IgD-negative memory B cell (primary cell): ENCODE data around the gene PQBP1. TPM values are rescaled to one million over a fixed set of nuclear protein-coding genes. Genes with fewer than 3 reads are reported as not detected.

Source experiments
- H3K27ac Mint-ChIP-seq, 3 donors: one replicate each; pipeline ENCODE4 v1.8.0; 2020 to 2022; ENCODE audit warnings: mild to moderate bottlenecking in 3 of 3, mixed read lengths in 3 of 3, moderate library complexity in 1 of 3
- H3K27me3 Mint-ChIP-seq: one replicate; pipeline ENCODE4 v1.8.0; 2021; ENCODE audit warnings: mixed read lengths
- H3K36me3 Mint-ChIP-seq: one replicate; pipeline ENCODE4 v1.8.0; 2020; ENCODE audit warnings: mild to moderate bottlenecking, mixed read lengths
- H3K4me1 Mint-ChIP-seq, 3 donors: one replicate each; pipeline ENCODE4 v1.8.0; 2020 to 2022; ENCODE audit warnings: mixed read lengths in 3 of 3, mild to moderate bottlenecking in 1 of 3
- H3K4me3 Mint-ChIP-seq, 4 donors: one replicate each; pipeline ENCODE4 v1.8.0; 2020 to 2022; ENCODE audit warnings: mild to moderate bottlenecking in 4 of 4, mixed read lengths in 4 of 4, moderate library complexity in 3 of 4
- H3K9me3 Mint-ChIP-seq, 3 donors: one replicate each; pipeline ENCODE4 v1.8.0; 2020 to 2021; ENCODE audit warnings: mixed read lengths in 3 of 3, mild to moderate bottlenecking in 1 of 3
- polyA plus RNA-seq: library from polyadenylated mRNA; unstranded; fragments of 300-500 nt; fragmentation: Illumina TruSeq; gene quantifications from one replicate; pipeline ENCODE4 v1.2.3, GENCODE V29; 2021

Gene PQBP1
- polyA plus RNA-seq, 1 donor from 2014 or later, result 99.8 TPM

- H3K36me3 Mint-ChIP-seq, result peaks cover 11% of the 10 kb centered on the region
- peaks cover 15 to 26% (median 24%) of the 10 kb centered on the region in 3 donors for H3K4me1 Mint-ChIP-seq
- peak overlapping the region in 2 of 3 donors; percentile 46 to 82 for H3K27ac Mint-ChIP-seq
- H3K9me3 Mint-ChIP-seq, result no peaks in the 10 kb centered on the region
- peak overlapping the region in 1 of 4 donors; percentile 84 for H3K4me3 Mint-ChIP-seq
- peaks cover 5% of the 10 kb centered on the region for H3K27me3 Mint-ChIP-seq
These were observed 29.4 kb downstream of the PQBP1 start for GRCh38 chrX:48927123-48927522.

- Mint-ChIP-seq H3K27ac (peak overlapping the region; percentile 41 to 82 (median 46)), H3K27me3 (peaks cover 5% of the 10 kb centered on the region), H3K4me1 (peaks cover 16 to 27% (median 24%) of the 10 kb centered on the region in 3 donors)
These were observed 30.1 kb downstream of the PQBP1 start for GRCh38 chrX:48927736-48928382.

DNA sequence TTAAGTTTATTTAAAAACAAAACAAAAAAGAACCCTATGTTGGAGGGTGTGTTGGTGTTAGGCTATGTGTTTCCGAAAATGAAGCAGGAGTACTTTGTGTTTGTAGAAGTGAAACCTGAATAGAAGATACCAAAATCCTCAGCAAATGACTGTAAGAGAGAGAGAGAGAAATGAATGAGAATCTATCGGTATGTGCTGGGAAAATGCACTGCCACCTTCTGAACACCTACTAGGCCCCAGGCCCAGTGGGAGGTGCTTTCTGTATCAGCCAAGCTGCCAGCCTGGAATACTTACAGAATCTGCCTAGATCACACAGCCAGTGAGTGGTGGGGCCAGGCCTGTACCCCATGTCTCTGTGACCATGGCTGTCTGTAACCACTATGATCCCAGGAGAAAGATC, 36.0 kb downstream of the PQBP1 start:
- H3K9me3 Mint-ChIP-seq, result peaks cover 0 to 2% (median 0%) of the 10 kb centered on the region in 3 donors
- H3K36me3 Mint-ChIP-seq, result peaks cover 19% of the 10 kb centered on the region
- peak overlapping the region; percentile 27 to 85 (median 73) for H3K4me3 Mint-ChIP-seq
- peaks cover 3% of the 10 kb centered on the region for H3K27me3 Mint-ChIP-seq
- H3K4me1 Mint-ChIP-seq, result peaks cover 37 to 51% (median 51%) of the 10 kb centered on the region in 3 donors
- H3K27ac Mint-ChIP-seq, result peak overlapping the region; percentile 3 to 95 (median 91)

More at GRCh38 chrX:48927736-48928382, 30.1 kb downstream of the PQBP1 start:
- peaks cover 13% of the 10 kb centered on the region for H3K36me3 Mint-ChIP-seq
- peak overlapping the region; percentile 19 to 84 (median 38) for H3K4me3 Mint-ChIP-seq
- no peaks in the 10 kb centered on the region for H3K9me3 Mint-ChIP-seq

DNA sequence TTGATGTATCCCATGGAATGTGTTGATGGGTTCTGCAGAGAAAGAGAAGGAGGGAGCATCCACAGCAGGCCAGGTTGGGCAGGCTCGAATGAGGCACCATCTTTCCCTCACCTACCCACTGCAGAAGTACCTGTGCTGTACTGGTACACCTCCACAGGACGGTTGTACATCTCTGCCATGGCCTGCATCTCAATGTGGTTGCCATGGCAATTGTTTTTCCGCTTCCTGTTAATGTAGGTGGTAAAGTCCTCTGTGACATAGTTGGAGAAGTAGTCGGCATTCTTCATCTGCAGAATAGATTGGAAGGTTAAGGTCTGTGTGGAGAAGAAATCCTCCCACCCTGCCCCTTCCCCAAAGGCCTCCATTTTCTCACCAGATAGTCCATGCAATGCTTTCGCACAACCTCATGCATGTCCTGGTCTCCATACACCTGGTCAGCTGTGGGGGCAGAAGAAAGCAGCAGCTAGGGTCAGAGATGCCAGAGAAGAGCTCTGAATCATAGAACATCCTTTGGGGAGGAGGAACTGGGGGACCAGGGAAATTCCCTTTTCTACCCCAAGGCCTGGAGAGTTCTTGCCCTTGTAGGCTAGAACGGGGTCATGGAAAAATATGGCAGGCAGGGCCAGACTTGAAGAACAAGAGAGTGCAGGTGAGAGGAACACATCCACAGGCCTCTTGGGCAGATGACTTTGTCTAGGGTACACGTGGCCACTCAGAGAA, 37.0 kb downstream of the PQBP1 start:
- H3K27ac Mint-ChIP-seq, result peak overlapping the region; percentile 91 to 99 (median 98)
- H3K9me3 Mint-ChIP-seq, result peaks cover 0 to 2% (median 0%) of the 10 kb centered on the region in 3 donors
- H3K27me3 Mint-ChIP-seq, result peaks cover 6% of the 10 kb centered on the region
- H3K4me3 Mint-ChIP-seq, result peak overlapping the region in 3 of 4 donors; percentile 76 to 83 (median 77)
- peaks cover 19% of the 10 kb centered on the region for H3K36me3 Mint-ChIP-seq
- peaks cover 46 to 61% (median 60%) of the 10 kb centered on the region in 3 donors for H3K4me1 Mint-ChIP-seq

GRCh38 chrX:48935301-48935670, 37.6 kb downstream of the PQBP1 start:
- peaks cover 9% of the 10 kb centered on the region for H3K27me3 Mint-ChIP-seq
- H3K4me3 Mint-ChIP-seq, result peak overlapping the region in 3 of 4 donors; percentile 76 to 77 (median 76)
- peaks cover 50 to 66% (median 64%) of the 10 kb centered on the region in 3 donors for H3K4me1 Mint-ChIP-seq
- H3K27ac Mint-ChIP-seq, result peak overlapping the region; percentile 91 to 99 (median 98)
- peaks cover 0 to 2% (median 0%) of the 10 kb centered on the region in 3 donors for H3K9me3 Mint-ChIP-seq
- peaks cover 22% of the 10 kb centered on the region for H3K36me3 Mint-ChIP-seq

GRCh38 chrX:48936429-48937053, 38.8 kb downstream of the PQBP1 start:
- Mint-ChIP-seq H3K27ac (peak overlapping the region; percentile 98 to 99 (median 99)), H3K27me3 (peaks cover 9% of the 10 kb centered on the region), H3K9me3 (peaks cover 0 to 2% (median 0%) of the 10 kb centered on the region in 3 donors), H3K36me3 (peaks cover 20% of the 10 kb centered on the region), H3K4me1 (peaks cover 51 to 73% (median 70%) of the 10 kb centered on the region in 3 donors), H3K4me3 (peak overlapping the region; percentile 77 to 89 (median 84))

DNA sequence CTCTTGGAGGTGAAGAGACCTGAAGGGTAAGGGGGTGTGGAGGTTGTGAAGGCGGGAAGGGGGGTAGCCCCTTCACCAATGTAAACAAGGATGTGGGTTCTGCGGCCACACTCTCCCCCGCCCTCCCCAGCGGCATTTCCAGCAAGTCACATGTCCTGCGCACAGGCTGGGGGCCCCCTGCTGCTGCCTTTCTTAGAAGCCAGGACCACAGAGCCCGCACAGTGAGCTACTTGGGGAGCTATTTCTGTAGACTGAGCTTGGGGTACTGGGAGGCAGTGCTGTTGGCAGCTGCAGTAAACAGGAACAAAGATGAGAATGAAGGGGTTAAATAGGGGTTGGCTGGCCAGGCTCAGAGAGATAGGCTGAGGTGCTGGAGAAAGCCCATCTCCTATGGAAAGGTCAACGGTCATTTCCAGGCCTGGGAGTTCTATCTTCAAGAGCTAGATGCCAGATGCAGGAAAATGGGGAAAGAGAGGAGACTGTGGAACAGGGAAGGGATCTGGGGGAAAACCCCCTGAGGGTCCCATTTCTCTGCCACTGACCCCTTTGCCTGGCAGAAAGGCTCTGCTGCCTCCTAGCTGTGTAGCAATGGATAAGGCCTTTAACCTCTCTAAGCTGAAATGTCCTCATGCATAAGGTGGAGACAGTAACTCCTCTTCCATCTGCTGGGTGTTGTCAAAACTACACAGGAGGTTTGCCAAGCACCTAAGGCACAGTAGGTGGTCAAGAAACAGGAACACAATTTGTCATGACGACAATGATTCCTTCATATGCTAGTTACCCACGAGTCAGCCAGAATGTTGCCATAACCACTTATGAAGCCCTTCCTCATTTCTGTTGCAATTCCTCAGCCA, 39.6 kb downstream of the PQBP1 start:
- peaks cover 22% of the 10 kb centered on the region for H3K36me3 Mint-ChIP-seq
- peaks cover 9% of the 10 kb centered on the region for H3K27me3 Mint-ChIP-seq
- peak overlapping the region; percentile 98 to 99 (median 99) for H3K27ac Mint-ChIP-seq
- H3K9me3 Mint-ChIP-seq, result peaks cover 0 to 2% (median 0%) of the 10 kb centered on the region in 3 donors
- peak overlapping the region; percentile 77 to 89 (median 84) for H3K4me3 Mint-ChIP-seq
- H3K4me1 Mint-ChIP-seq, result peaks cover 56 to 80% (median 78%) of the 10 kb centered on the region in 3 donors

- peak overlapping the region; percentile 98 to 99 (median 99) for H3K27ac Mint-ChIP-seq
- peaks cover 58 to 81% (median 79%) of the 10 kb centered on the region in 3 donors for H3K4me1 Mint-ChIP-seq
- H3K36me3 Mint-ChIP-seq, result peaks cover 15% of the 10 kb centered on the region
- H3K4me3 Mint-ChIP-seq, result peak overlapping the region; percentile 77 to 89 (median 84)
- H3K27me3 Mint-ChIP-seq, result peaks cover 9% of the 10 kb centered on the region
- H3K9me3 Mint-ChIP-seq, result no peaks in the 10 kb centered on the region
These were observed 41.1 kb downstream of the PQBP1 start for GRCh38 chrX:48938721-48939425.

DNA sequence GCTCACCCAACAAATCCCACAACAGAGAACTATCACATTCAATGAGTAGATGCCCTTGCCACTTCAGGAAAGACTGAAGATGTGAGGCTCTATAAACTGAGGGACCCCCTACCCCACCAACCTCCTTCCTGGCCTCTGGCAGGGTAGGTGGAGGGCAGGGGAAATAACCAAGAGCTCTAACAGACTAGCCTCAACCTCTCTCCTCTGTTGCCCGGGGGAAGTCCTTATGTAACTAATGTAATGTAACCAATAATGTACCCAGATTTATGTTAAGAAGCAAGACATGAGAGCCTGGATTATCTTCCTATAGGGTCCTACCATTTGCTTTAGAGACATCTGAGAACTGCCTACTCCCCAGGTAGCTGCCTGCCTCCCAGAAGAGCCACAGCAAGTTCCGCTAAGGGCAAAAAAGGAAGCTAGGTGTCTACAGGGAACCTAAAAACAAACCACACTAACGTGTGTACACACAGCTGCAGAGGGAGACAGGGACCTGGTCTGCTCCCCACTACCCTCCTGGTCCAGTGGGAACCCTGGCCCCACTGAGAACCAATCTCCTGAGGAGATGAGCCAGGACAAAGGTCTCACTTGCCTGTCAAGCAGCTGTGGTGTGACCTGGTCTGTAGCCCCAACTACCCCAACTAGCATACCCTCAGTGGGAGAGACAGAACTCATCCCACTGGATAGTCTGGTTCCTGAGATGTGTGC, 41.9 kb downstream of the PQBP1 start:
- H3K9me3 Mint-ChIP-seq, result no peaks in the 10 kb centered on the region

DNA sequence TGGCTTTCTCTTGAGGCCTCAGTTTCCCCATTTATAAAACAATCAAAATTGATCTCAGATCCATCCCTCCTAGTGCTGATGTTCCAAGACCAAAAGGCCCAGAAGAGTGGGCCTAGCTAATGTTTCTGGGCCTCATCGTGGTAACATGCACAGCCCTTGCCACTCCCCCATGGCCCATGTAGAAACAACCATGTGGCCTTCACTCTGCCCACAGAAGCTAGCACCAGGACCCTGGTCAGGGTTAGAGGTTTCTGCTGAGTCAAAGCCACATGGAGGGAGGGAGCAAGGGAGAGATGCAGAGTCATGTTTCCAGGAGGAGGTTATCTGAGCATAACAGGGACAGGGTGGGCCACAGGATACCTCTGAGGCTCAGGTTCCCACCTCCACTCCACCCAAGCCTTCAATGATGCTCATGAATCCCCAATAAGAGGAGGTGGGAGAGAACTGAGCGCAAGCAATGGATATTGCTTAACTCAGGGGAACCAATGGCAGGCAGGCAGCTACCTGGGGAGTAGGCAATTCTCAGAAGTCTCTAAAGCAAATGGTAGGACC, 42.8 kb downstream of the PQBP1 start:
- Mint-ChIP-seq H3K27ac (peak overlapping the region; percentile 98 to 99 (median 99)), H3K9me3 (no peaks in the 10 kb centered on the region), H3K27me3 (peaks cover 9% of the 10 kb centered on the region)

More for the DNA sequence above, 41.9 kb downstream of the PQBP1 start:
- H3K36me3 Mint-ChIP-seq, result peaks cover 13% of the 10 kb centered on the region
- peak overlapping the region; percentile 77 to 89 (median 84) for H3K4me3 Mint-ChIP-seq
- H3K27ac Mint-ChIP-seq, result peak overlapping the region; percentile 98 to 99 (median 99)
- H3K27me3 Mint-ChIP-seq, result peaks cover 9% of the 10 kb centered on the region
- H3K4me1 Mint-ChIP-seq, result peaks cover 50 to 77% (median 73%) of the 10 kb centered on the region in 3 donors

GRCh38 chrX:48942895-48943294, 45.2 kb downstream of the PQBP1 start:
- H3K4me1 Mint-ChIP-seq, result peaks cover 43 to 53% (median 51%) of the 10 kb centered on the region in 3 donors
- no peaks in the 10 kb centered on the region for H3K9me3 Mint-ChIP-seq
- H3K27me3 Mint-ChIP-seq, result peaks cover 11% of the 10 kb centered on the region
- peaks cover 5% of the 10 kb centered on the region for H3K36me3 Mint-ChIP-seq
- peak overlapping the region; percentile 83 to 99 (median 94) for H3K27ac Mint-ChIP-seq
- peak overlapping the region in 2 of 4 donors; percentile 25 to 43 for H3K4me3 Mint-ChIP-seq

More for the DNA sequence above, 42.8 kb downstream of the PQBP1 start:
- peaks cover 13% of the 10 kb centered on the region for H3K36me3 Mint-ChIP-seq
- H3K4me3 Mint-ChIP-seq, result peak overlapping the region in 3 of 4 donors; percentile 64 to 89 (median 81)
- peaks cover 47 to 70% (median 66%) of the 10 kb centered on the region in 3 donors for H3K4me1 Mint-ChIP-seq

DNA sequence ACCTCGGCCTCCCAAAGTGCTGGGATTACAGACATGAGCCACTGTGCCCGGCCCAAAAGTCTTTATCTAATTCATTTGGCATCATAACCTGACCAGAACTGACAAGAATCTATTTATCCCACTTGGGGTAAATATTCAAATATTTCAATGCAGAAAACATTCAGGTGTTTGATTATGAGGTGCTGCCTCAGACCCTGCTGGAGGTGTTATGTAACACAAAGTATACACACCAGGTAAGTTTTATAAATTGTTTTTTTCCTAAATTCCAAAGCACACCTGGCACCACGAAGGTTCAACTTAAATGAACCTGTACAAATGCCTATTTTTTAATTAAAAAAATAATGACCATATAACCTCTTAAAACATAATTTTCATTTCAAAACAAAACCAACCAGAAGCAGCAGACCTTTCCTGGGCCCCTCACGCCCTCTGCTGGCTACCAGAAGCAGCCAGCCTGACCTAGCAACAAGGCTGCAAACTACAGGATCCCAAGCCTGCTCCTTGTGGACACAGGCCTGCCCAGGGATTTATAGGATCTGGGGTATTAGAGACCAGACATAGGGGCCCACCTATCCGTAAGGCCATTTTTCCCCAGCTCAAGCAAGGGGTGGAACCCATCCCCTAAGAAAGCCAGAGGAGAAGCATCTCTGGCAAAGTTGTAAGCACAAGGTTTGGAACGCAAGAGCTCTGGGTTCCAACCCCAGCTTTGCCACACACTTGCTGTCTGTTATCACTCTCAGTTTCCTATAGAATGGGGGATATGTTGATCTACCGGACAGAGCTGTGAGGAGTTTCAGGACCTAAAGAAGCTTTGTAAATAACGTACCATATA, 48.0 kb downstream of the PQBP1 start:
- Mint-ChIP-seq H3K4me3 (peak overlapping the region in 2 of 4 donors; percentile 38 to 39), H3K36me3 (peaks cover 4% of the 10 kb centered on the region), H3K27me3 (peaks cover 4% of the 10 kb centered on the region), H3K4me1 (peaks cover 26 to 28% (median 28%) of the 10 kb centered on the region in 3 donors), H3K27ac (peak overlapping the region; percentile 16 to 84 (median 45)), H3K9me3 (no peaks in the 10 kb centered on the region)
